GM12878 (cell line): ENCODE measurements around the gene SQSTM1. TPM values are rescaled to one million over a fixed set of nuclear protein-coding genes. Genes with fewer than 3 reads are reported as not detected.

Source experiments
- CBX5 ChIP-seq: sonication (generic); IDR thresholded peaks from 2 replicates; pipeline ENCODE4 v1.6.1; 2016; ENCODE audit warnings: low read depth, moderate library complexity, mild to moderate bottlenecking, inconsistent platforms
- CREB1 ChIP-seq: IDR thresholded peaks from 2 replicates; pipeline ENCODE4 v1.6.1; 2012; ENCODE audit warnings: low read depth, mild to moderate bottlenecking, inconsistent platforms
- EP300 ChIP-seq, 2 experiments: fragments of 150-350 bp in 1 of 2; IDR thresholded peaks; 2 replicates each; pipeline ENCODE4 v1.6.1; 2011 to 2012; ENCODE audit warnings: low read depth in 2 of 2, low read length in 2 of 2, borderline replicate concordance in 1 of 2, improper control_type of control experiment in 1 of 2, inconsistent platforms in 1 of 2; ENCODE audit not compliant: control insufficient read depth in 1 of 2
- FOS ChIP-seq: IDR thresholded peaks from 3 replicates; pipeline ENCODE4 v1.6.1; 2011; ENCODE audit warnings: borderline replicate concordance; ENCODE audit not compliant: insufficient read length; ENCODE audit errors: extremely low read depth
- HDAC2 ChIP-seq: fragments of 200-600 bp; sonication (generic); IDR thresholded peaks from 2 replicates; pipeline ENCODE4 v1.6.1; 2017
- IKZF1 ChIP-seq: fragments of 450-650 bp; conservative IDR thresholded peaks from 2 replicates; pipeline ENCODE4 v1.6.1; 2017; ENCODE audit warnings: antibody characterized with exemption, mild to moderate bottlenecking
- LARP7 ChIP-seq: fragments of 450-650 bp; IDR thresholded peaks from 2 replicates; pipeline ENCODE4 v1.6.1; 2017; ENCODE audit warnings: mild to moderate bottlenecking
- MEF2B ChIP-seq: fragments of 450-650 bp; IDR thresholded peaks from 2 replicates; pipeline ENCODE4 v1.6.1; 2018; ENCODE audit warnings: mild to moderate bottlenecking, moderate library complexity; ENCODE audit not compliant: partially characterized antibody, poor library complexity, severe bottlenecking
- MYC ChIP-seq: IDR thresholded peaks from 2 replicates; pipeline ENCODE4 v1.6.1; 2011; ENCODE audit warnings: mild to moderate bottlenecking, low read length, moderate library complexity, inconsistent platforms; ENCODE audit not compliant: insufficient read depth, insufficient replicate concordance, insufficient read length, severe bottlenecking
- NFYB ChIP-seq: IDR thresholded peaks from 2 replicates; pipeline ENCODE4 v1.6.1; 2011; ENCODE audit warnings: low read depth, mild to moderate bottlenecking, low read length, improper control_type of control experiment, moderate library complexity; ENCODE audit not compliant: insufficient read depth
- PAX5 ChIP-seq: IDR thresholded peaks from 2 replicates; pipeline ENCODE4 v1.6.1; 2011; ENCODE audit warnings: low read depth, low read length, borderline replicate concordance
- PML ChIP-seq: IDR thresholded peaks from 2 replicates; pipeline ENCODE4 v1.6.1; 2012; ENCODE audit warnings: low read length, inconsistent platforms
- RFX5 ChIP-seq: IDR thresholded peaks from 2 replicates; pipeline ENCODE4 v1.6.1; 2011; ENCODE audit warnings: low read depth, low read length, improper control_type of control experiment
- SMAD5 ChIP-seq: IDR thresholded peaks from 2 replicates; pipeline ENCODE4 v1.6.1; 2016; ENCODE audit warnings: antibody characterized with exemption, low read depth
- SMARCA5 ChIP-seq: fragments of 450-650 bp; IDR thresholded peaks from 2 replicates; pipeline ENCODE4 v1.6.1; 2017; ENCODE audit warnings: mild to moderate bottlenecking
- TCF12 ChIP-seq: IDR thresholded peaks from 2 replicates; pipeline ENCODE4 v1.6.1; 2011; ENCODE audit warnings: low read depth, mild to moderate bottlenecking, low read length
- ZNF207 ChIP-seq: fragments of 450-650 bp; IDR thresholded peaks from 2 replicates; pipeline ENCODE4 v1.6.1; 2014; ENCODE audit warnings: antibody characterized with exemption, mild to moderate bottlenecking, borderline replicate concordance
- polyA plus RNA-seq, 11 experiments: library from polyadenylated mRNA; depleted of rRNA in 4 of 11; unstranded in 6 of 11; stranded (reverse) in 5 of 11; fragments of >200 nt; fragmentation: Nextera tagmentation in 4 of 11; fragmentation: Illumina TruSeq in 1 of 11; extraction: Ambion mirVana in 4 of 11; extraction: Trizol in 1 of 11; gene quantifications; 1 replicate in 1 of 11; 2 replicates in 10 of 11; pipeline versions ENCODE4 v1.2.1 to v1.2.3, GENCODE V29; 2011 to 2016; ENCODE audit warnings: inconsistent platforms in 2 of 11, missing spikeins in 2 of 11, low read depth in 1 of 11
- total RNA-seq, 4 experiments: library from RNA; depleted of rRNA in 3 of 4; stranded (reverse); fragments of >200 nt in 3 of 4; fragmentation: Illumina TruSeq in 1 of 4; extraction: Trizol in 1 of 4; gene quantifications; 2 replicates each; pipeline versions ENCODE4 v1.2.1 to v1.2.3, GENCODE V29; 2013 to 2021
- TF ChIP-seq, protein P1 (sequence below): fragments of 450-650 bp; IDR thresholded peaks from 2 replicates; pipeline ENCODE4 v1.6.1; 2016; ENCODE audit warnings: mild to moderate bottlenecking, moderate library complexity, borderline replicate concordance
- TF ChIP-seq, protein P2 (sequence below): fragments of 450-650 bp; IDR thresholded peaks from 2 replicates; pipeline ENCODE4 v1.6.1; 2014; ENCODE audit warnings: mild to moderate bottlenecking
- TF ChIP-seq, protein P3 (sequence below): IDR thresholded peaks from 2 replicates; pipeline ENCODE4 v1.6.1; 2011; ENCODE audit warnings: mild to moderate bottlenecking, low read depth, low read length, moderate library complexity; ENCODE audit not compliant: insufficient replicate concordance
- TF ChIP-seq, protein P4 (sequence below): fragments of 450-650 bp; conservative IDR thresholded peaks from 2 replicates; pipeline ENCODE4 v1.6.1; 2017; ENCODE audit warnings: mild to moderate bottlenecking, moderate library complexity

SQSTM1 gene
- total and polyA plus RNA-seq, 10 of the 15 experiments (the other 5 are each of a cell fraction or from before 2014, with no cell fraction given) = 6.3 to 138 (median 62.1) TPM

DNA sequence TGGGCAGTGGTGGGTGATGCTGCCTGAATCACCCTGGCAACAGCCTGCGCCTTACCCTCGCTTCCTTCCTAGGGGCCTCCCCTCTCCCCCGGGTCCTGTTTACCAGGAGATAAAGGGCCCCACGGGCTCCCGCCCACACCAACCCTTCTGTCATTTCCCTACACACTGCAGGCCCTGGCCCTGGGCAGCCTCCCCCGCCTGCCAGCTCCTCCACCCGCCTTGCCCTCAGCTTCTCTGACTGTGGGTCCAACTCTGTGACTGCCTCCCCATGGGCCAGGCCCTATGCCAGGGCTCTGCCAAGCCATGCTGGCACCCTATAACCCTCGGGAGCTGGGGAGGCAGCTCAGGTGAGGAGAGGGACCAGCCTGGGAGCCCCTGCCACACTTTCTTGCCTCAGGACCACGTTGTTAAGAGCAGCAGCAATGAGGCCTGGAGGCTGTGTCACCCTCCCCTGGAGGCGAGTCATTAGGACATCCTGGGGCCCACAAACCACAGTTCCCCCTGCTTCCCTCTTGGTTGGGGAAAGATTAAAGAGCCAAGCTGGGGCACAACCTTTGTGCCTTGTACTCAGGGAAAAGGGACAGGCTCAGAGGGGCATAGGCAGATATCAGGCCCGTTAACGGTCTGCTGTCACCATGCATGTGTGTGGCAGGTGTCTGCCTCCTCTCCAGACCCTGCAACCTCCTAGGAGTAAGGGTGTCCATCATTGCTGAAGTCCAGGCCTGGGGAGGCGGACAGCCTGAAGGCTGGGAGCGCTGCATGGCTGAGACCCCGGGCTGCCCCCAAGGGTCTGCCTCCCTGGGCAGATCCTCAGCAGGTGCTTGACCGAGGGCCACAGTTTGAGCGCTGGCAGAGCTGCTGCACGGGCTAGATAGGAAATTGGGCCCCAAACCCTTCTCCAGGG lies 16.8 kb upstream of the SQSTM1 start (continued):
- TF ChIP-seq, protein P1, sequence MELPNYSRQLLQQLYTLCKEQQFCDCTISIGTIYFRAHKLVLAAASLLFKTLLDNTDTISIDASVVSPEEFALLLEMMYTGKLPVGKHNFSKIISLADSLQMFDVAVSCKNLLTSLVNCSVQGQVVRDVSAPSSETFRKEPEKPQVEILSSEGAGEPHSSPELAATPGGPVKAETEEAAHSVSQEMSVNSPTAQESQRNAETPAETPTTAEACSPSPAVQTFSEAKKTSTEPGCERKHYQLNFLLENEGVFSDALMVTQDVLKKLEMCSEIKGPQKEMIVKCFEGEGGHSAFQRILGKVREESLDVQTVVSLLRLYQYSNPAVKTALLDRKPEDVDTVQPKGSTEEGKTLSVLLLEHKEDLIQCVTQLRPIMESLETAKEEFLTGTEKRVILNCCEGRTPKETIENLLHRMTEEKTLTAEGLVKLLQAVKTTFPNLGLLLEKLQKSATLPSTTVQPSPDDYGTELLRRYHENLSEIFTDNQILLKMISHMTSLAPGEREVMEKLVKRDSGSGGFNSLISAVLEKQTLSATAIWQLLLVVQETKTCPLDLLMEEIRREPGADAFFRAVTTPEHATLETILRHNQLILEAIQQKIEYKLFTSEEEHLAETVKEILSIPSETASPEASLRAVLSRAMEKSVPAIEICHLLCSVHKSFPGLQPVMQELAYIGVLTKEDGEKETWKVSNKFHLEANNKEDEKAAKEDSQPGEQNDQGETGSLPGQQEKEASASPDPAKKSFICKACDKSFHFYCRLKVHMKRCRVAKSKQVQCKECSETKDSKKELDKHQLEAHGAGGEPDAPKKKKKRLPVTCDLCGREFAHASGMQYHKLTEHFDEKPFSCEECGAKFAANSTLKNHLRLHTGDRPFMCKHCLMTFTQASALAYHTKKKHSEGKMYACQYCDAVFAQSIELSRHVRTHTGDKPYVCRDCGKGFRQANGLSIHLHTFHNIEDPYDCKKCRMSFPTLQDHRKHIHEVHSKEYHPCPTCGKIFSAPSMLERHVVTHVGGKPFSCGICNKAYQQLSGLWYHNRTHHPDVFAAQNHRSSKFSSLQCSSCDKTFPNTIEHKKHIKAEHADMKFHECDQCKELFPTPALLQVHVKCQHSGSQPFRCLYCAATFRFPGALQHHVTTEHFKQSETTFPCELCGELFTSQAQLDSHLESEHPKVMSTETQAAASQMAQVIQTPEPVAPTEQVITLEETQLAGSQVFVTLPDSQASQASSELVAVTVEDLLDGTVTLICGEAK = no peak
- TF ChIP-seq TCF12 (no peak), MEF2B (peak; percentile 14), HDAC2 (no peak), FOS (no peak), CBX5 (no peak), LARP7 (no peak), CREB1 (no peak), NFYB (no peak), PML (no peak), EP300 (IDR thresholded peaks at IDR 0.05; ENCODE audit: borderline replicate concordance in 1 of 2, control insufficient read depth in 1 of 2, low read depth in 2 of 2, low read length in 2 of 2) (no peak), ZNF207 (no peak), MYC (no peak), IKZF1 (no peak), SMARCA5 (no peak), RFX5 (peak; percentile 55), PAX5 (no peak), SMAD5 (no peak)
- TF ChIP-seq, protein P2, sequence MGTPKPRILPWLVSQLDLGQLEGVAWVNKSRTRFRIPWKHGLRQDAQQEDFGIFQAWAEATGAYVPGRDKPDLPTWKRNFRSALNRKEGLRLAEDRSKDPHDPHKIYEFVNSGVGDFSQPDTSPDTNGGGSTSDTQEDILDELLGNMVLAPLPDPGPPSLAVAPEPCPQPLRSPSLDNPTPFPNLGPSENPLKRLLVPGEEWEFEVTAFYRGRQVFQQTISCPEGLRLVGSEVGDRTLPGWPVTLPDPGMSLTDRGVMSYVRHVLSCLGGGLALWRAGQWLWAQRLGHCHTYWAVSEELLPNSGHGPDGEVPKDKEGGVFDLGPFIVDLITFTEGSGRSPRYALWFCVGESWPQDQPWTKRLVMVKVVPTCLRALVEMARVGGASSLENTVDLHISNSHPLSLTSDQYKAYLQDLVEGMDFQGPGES = no peak
- TF ChIP-seq, protein P3, sequence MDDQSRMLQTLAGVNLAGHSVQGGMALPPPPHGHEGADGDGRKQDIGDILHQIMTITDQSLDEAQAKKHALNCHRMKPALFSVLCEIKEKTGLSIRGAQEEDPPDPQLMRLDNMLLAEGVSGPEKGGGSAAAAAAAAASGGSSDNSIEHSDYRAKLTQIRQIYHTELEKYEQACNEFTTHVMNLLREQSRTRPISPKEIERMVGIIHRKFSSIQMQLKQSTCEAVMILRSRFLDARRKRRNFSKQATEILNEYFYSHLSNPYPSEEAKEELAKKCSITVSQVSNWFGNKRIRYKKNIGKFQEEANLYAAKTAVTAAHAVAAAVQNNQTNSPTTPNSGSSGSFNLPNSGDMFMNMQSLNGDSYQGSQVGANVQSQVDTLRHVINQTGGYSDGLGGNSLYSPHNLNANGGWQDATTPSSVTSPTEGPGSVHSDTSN = no peak
- TF ChIP-seq, protein P4, sequence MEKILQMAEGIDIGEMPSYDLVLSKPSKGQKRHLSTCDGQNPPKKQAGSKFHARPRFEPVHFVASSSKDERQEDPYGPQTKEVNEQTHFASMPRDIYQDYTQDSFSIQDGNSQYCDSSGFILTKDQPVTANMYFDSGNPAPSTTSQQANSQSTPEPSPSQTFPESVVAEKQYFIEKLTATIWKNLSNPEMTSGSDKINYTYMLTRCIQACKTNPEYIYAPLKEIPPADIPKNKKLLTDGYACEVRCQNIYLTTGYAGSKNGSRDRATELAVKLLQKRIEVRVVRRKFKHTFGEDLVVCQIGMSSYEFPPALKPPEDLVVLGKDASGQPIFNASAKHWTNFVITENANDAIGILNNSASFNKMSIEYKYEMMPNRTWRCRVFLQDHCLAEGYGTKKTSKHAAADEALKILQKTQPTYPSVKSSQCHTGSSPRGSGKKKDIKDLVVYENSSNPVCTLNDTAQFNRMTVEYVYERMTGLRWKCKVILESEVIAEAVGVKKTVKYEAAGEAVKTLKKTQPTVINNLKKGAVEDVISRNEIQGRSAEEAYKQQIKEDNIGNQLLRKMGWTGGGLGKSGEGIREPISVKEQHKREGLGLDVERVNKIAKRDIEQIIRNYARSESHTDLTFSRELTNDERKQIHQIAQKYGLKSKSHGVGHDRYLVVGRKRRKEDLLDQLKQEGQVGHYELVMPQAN = 0 out of 2 replicates have a peak, but pooled peaks have one; percentile 29
